Iris pigment epithelial cell (primary cell): Measurements from ENCODE around the gene SPATA20.

ENCODE experiments used
- DNase-seq: peaks from one replicate; pipeline ENCODE4 v3.0.0-alpha.2; 2011; ENCODE audit warnings: low read depth

The SPATA20 gene

DNA sequence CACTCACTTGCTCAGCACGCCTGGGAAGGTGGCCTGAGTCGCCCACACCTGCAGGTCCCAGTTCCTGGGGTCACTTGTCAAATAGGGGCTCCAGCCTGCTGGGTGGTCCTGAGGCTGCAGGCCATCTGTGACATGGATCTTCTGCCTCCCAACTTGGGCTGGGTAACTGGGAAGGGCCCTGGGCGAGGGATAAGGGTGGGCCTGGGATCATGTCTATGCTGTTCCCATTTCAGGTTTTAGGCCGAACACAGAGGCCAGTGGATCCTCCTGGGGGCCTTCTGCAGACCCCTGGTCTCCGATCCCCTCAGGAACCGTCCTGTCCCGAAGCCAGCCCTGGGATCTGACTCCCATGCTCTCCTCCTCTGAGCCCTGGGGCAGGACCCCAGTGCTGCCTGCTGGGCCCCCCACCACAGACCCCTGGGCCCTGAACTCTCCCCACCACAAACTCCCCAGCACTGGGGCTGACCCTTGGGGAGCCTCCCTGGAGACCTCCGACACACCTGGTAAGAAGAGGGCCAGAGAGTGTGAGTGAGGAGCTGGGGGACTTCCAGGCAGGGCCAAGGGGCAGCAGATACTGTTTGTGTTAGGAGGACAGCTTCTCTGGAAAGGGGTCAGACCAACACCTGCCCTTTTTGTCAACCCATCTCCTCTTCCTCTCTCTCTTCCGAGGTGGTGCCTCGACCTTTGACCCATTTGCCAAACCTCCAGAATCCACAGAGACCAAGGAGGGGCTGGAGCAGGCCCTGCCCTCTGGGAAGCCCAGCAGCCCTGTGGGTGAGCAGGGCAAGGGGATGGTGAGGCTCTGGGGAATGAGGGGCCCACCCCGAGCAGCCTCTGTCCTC lies 6.2 kb upstream of the SPATA20 start:
- DNase-seq, result no peak

GRCh38 chr17:50541402-50541715 lies 5.6 kb upstream of the SPATA20 start:
- no peak for DNase-seq

- peak; percentile 78 for DNase-seq
Measured at GRCh38 chr17:50541716-50542688, 5.0 kb upstream of the SPATA20 start.

GRCh38 chr17:50542795-50543774 lies 3.9 kb upstream of the SPATA20 start:
- DNase-seq, result no peak

DNA sequence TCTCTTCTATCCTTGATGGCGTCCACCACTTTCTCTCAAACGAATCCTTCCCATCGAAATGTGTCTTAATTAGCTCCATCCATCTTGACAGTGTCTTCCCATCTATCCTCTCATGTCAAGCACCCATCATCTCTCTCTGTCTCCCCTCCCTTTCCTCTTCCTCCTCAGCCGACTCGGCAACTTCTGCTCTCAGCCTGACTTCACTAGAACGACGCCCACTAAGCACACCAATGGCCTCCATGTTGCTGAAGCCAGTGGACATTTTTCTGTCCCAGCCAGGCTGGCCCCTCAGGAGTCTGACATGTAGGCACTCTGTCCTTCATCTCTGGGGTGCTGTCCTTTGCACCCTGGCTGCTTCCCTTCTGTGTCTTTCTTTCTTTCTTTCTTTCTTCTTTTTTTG lies 2.5 kb upstream of the SPATA20 start:
- no peak for DNase-seq

- DNase-seq, result no peak
Measured at GRCh38 chr17:50545311-50545710, 1.7 kb upstream of the SPATA20 start.

DNA sequence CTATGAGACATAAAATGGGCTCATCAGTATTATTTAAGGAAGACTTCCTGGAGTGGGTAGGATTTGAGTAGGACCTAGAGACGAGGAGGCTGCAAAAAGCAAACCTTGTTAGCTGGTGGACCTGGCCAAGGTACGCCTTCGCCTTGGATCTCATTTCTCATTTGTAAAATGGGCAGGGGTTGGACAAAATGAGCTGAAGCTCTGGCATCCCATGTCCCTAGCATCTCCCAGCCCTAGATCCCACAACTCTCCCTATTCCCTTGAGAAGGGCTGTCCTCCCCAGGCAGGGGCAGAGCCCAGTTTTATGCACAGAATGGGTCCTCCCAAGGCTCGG lies 306 bp upstream of the SPATA20 start:
- DNase-seq, result no peak

- DNase-seq, result no peak
Measured at GRCh38 chr17:50547736-50548083, 736 bp downstream of the SPATA20 start.

- no peak for DNase-seq
Measured at GRCh38 chr17:50548831-50549230, 1.9 kb downstream of the SPATA20 start.

DNA sequence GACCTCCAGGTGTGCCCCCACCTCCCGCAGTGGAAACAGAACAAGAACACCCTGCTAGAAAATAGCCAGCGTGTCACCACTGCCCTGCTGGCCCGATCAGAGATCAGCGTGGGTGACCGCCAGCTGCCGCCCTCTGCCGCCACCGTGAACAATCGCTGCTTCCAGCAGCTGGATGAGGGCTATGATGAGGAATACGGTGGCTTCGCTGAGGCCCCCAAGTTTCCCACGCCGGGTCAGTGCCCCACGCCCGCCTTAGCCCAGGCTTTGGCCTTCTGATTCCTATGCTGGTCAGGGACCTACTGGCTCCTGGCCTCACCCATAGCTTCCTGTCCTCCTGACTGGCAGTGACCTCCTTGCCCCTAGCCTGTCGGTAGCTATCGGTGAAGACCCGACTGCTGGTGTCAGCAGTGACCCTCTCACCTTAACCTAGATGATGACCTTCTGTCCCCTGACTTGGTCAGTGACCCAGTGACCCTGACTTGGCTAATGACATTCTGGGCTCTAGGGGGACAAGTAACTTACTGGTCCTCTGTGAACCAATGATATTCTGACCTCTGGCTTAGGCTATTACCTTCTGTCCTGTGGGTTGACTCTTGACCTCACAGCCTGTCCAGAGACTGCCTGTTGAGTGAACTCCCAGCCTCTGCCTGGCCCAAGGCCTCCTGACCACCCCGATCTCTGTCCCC lies 2.4 kb downstream of the SPATA20 start:
- DNase-seq, result no peak

- no peak for DNase-seq
Measured at GRCh38 chr17:50549969-50550368, 3.0 kb downstream of the SPATA20 start.

DNA sequence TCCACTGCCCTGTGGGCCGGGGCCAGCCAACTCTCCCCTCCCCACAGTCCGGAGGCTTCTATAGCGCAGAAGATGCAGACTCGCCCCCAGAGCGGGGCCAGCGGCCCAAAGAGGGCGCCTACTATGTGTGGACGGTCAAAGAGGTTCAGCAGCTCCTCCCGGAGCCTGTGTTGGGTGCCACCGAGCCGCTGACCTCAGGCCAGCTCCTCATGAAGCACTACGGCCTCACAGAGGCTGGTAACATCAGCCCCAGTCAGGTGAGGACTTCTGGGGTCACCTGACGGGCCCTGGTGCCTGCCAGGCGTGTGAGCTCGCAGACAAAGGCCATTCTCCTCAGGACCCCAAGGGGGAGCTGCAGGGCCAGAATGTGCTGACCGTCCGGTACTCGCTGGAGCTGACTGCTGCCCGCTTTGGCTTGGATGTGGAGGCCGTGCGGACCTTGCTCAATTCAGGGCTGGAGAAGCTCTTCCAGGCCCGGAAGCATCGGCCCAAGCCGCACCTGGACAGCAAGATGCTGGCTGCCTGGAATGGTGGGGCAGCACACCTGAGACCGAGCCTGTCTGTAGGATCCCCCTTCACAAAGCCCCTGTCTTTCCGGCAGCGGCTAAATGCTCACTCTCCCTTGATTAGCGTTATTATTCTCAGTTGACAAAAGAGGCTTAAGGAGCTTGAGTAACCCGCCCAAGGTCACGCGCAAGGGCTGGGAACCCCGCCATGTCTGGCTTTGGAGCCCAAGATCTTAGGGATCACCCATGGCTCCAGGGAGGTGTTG lies 3.9 kb downstream of the SPATA20 start:
- peak; percentile 88 for DNase-seq

DNA sequence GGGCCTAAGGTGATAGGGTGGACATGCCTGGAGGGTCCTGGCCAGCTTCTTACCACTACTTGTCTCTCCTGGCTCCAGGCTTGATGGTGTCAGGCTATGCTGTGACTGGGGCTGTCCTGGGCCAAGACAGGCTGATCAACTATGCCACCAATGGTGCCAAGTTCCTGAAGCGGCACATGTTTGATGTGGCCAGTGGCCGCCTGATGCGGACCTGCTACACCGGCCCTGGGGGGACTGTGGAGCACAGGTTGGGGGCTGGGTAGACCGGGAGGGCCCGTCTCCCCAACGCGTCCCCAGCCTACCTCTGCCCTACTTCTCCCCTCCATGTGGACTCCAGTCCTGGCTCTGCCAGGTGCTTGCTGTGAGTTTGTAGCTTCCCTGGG lies 4.5 kb downstream of the SPATA20 start:
- no peak for DNase-seq

DNA sequence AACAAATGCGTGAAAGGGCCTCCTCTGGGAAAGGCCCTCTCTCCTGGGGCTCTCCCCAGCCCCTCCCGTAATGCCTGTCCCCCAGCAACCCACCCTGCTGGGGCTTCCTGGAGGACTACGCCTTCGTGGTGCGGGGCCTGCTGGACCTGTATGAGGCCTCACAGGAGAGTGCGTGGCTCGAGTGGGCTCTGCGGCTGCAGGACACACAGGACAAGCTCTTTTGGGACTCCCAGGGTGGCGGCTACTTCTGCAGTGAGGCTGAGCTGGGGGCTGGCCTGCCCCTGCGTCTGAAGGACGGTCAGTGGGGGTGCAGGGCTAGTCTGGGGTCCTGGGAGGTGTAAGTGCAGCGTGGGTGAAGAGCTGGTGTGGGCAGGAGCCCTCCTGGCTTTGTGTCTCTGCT lies 4.9 kb downstream of the SPATA20 start:
- DNase-seq, result no peak

DNA sequence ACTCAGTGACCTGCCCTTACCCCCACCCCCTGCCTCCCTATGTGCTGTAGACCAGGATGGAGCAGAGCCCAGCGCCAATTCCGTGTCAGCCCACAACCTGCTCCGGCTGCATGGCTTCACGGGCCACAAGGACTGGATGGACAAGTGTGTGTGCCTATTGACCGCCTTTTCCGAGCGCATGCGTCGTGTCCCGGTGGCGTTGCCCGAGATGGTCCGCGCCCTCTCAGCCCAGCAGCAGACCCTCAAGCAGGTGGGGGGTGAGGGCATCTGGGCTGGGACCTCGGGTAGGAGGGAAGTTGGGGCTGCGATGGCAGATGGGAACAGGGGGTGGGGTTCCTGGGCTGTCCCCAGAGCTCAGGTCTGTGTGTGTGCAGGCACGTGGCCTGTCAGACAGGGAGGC lies 7.2 kb downstream of the SPATA20 start:
- DNase-seq, result no peak

DNA sequence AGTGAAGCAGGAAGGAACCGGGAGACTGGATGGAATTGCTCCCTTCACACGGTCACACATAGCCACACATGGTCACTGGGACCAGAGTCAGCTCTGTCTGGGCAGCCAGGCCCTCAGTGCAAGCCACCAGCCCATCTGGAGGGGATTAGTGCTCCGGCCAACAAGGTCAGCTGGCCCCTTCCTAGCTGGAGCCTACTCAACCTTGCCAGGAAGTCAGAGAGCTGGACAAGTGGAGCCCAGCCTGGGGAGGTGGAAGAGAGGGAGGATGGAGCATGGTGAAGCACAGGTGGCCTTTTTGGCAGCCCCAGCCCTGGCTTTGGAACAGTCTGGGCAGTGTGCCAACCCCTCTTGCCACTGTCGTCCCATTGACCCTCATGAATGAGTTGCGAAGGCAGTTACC lies 9.8 kb downstream of the SPATA20 start:
- DNase-seq, result no peak

GRCh38 chr17:50557630-50558029 lies 10.7 kb downstream of the SPATA20 start:
- DNase-seq, result no peak

DNA sequence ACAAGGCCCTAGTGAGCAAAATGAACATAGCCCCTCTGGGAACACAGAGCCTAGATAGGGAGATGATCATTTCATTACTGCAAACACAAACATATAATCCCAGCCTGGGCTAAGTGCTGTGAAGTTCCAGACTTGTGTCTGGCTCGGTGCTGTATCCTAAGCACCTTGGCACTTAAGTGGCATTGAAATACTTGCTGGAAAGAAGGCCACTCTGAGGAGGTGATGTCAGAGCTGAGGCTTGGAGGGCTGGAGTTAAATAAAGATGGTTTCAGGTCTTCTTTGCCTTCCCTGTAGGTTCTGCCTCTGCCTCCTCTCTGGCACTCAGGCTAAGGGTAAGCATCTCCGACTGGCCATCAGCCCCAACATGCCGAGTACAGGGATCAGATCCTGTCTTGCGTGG lies 11.1 kb downstream of the SPATA20 start:
- DNase-seq, result no peak

GRCh38 chr17:50558581-50558940 lies 11.6 kb downstream of the SPATA20 start:
- DNase-seq, result no peak

DNA sequence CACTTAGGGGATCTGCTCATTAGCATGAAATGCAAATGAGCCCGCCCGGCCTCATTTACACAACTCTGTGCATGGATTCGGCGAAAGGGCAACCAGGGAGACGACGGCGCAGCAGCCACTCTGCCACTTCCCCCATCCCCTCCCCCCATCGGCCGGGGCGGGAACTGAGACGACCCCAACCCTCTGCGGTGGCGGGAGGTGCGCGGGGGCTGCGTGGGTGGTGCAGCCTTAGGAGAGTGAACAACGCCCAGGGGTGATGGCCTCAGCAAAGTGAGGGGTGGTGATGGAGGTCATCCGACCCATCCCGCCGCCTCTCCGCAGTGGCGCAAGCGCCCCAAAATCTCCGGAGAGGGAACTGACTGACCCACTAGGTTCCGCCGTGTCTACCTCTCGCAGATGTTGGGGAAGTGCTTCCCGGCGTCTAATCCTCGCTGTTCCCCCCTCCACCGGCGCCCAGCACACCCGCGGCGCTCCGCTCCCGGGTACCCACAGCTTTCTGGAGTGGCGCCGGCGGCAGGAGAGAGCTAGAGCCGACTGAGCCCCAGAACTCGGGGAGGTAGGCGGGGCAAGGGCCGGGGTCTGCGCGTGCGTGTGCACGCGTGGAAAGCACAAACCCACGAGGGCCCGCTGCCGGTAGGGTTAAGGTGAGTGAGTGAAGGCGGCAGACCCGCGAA lies 12.1 kb downstream of the SPATA20 start:
- no peak for DNase-seq
